Measurements from ENCODE around the gene LAMP2.

Gene LAMP2

DNA sequence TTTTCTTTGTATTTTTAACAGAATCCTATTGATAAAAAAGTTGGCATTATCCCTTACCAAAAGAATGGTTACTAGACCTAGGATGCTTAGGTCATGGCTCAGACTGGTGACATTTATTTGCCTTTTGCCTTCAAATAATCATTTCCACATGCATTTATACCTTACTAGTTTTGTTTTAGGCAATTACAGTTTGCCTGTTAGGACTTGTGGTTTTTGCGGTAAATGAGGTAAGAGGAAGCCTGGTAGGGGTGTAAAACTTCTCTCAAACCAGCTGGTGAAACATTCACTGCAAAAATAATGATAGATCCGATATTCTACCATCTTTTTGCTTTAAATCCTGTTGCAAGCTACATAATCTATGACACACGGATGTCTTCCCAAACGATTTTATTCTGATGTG is 12.1 kb downstream of the LAMP2 start:
- no peak overlapping the region for H3K27ac ChIP-seq (ENCODE audit: low read depth, low read length)

GRCh38 chrX:120453985-120454384 is 15.1 kb downstream of the LAMP2 start:
- Histone ChIP-seq H3K36me3 (ENCODE audit: insufficient read depth, low read length) (peaks cover 6% of the 10 kb centered on the region), H3K4me3 (ENCODE audit: low read depth in 1 of 2, low read length in 2 of 2) (no peak overlapping the region), H3K9ac (ENCODE audit: low read length) (no peak overlapping the region), H3K4me1 (ENCODE audit: insufficient read depth, low read length) (peaks cover 7% of the 10 kb centered on the region), H3K27me3 (ENCODE audit: control insufficient read depth in 1 of 2, insufficient read depth in 2 of 2, low read length in 2 of 2) (no peaks in the 10 kb centered on the region), H3K9me3 (ENCODE audit: low read length) (no peaks in the 10 kb centered on the region), H3K27ac (ENCODE audit: low read depth, low read length) (no peak overlapping the region)

More for the DNA sequence above, 12.1 kb downstream of the LAMP2 start:
- Histone ChIP-seq H3K4me1 (ENCODE audit: insufficient read depth, low read length) (peaks cover 7% of the 10 kb centered on the region), H3K36me3 (ENCODE audit: insufficient read depth, low read length) (peaks cover 6% of the 10 kb centered on the region), H3K4me3 (ENCODE audit: low read depth in 1 of 2, low read length in 2 of 2) (no peak overlapping the region), H3K9ac (ENCODE audit: low read length) (no peak overlapping the region), H3K27me3 (ENCODE audit: control insufficient read depth in 1 of 2, insufficient read depth in 2 of 2, low read length in 2 of 2) (no peaks in the 10 kb centered on the region), H3K9me3 (ENCODE audit: low read length) (no peaks in the 10 kb centered on the region)

- peaks cover 12% of the 10 kb centered on the region for H3K36me3 ChIP-seq (ENCODE audit: insufficient read depth, low read length)
- H3K4me3 ChIP-seq (ENCODE audit: low read depth in 1 of 2, low read length in 2 of 2) = no peak overlapping the region
- no peaks in the 10 kb centered on the region for H3K9me3 ChIP-seq (ENCODE audit: low read length)
- H3K27ac ChIP-seq (ENCODE audit: low read depth, low read length) = no peak overlapping the region
- no peak overlapping the region for H3K9ac ChIP-seq (ENCODE audit: low read length)
- H3K27me3 ChIP-seq (ENCODE audit: control insufficient read depth in 1 of 2, insufficient read depth in 2 of 2, low read length in 2 of 2) = no peaks in the 10 kb centered on the region
- H3K4me1 ChIP-seq (ENCODE audit: insufficient read depth, low read length) = no peaks in the 10 kb centered on the region
Observed at GRCh38 chrX:120452131-120452530, 17.0 kb downstream of the LAMP2 start.

DNA sequence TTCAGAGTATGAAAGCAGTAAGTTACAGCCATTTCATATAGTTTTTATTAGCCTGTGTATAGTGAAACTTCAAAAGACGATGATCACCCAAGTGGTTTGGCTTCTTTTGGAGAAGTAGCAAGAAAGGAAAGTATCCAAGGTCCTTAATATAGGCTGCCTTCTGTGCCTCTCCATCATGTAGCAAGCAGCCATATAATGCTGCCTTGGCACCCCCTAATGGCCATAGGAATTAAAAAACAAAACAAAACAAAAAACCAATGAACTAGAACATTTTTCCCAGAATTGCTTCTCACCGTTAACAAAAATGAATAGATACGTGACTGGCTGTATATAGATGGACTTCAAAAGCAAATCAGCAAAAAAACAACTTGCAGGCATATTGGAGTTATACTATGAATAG is 18.9 kb downstream of the LAMP2 start:
- Histone ChIP-seq H3K27ac (ENCODE audit: low read depth, low read length) (no peak overlapping the region), H3K4me1 (ENCODE audit: insufficient read depth, low read length) (peaks cover 5% of the 10 kb centered on the region), H3K27me3 (ENCODE audit: control insufficient read depth in 1 of 2, insufficient read depth in 2 of 2, low read length in 2 of 2) (no peaks in the 10 kb centered on the region), H3K9ac (ENCODE audit: low read length) (no peak overlapping the region), H3K9me3 (ENCODE audit: low read length) (no peaks in the 10 kb centered on the region), H3K36me3 (ENCODE audit: insufficient read depth, low read length) (peaks cover 8% of the 10 kb centered on the region), H3K4me3 (ENCODE audit: low read depth in 1 of 2, low read length in 2 of 2) (no peak overlapping the region)

- H3K4me3 ChIP-seq (ENCODE audit: low read depth in 1 of 2, low read length in 2 of 2) = no peak overlapping the region
- no peaks in the 10 kb centered on the region for H3K9me3 ChIP-seq (ENCODE audit: low read length)
- peaks cover 5% of the 10 kb centered on the region for H3K4me1 ChIP-seq (ENCODE audit: insufficient read depth, low read length)
- H3K9ac ChIP-seq (ENCODE audit: low read length) = no peak overlapping the region
- H3K36me3 ChIP-seq (ENCODE audit: insufficient read depth, low read length) = peaks cover 10% of the 10 kb centered on the region
- no peak overlapping the region for H3K27ac ChIP-seq (ENCODE audit: low read depth, low read length)
- H3K27me3 ChIP-seq (ENCODE audit: control insufficient read depth in 1 of 2, insufficient read depth in 2 of 2, low read length in 2 of 2) = no peaks in the 10 kb centered on the region
Observed at GRCh38 chrX:120446498-120446897, 22.6 kb downstream of the LAMP2 start.

- no peak overlapping the region for H3K9ac ChIP-seq (ENCODE audit: low read length)
- no peaks in the 10 kb centered on the region for H3K4me1 ChIP-seq (ENCODE audit: insufficient read depth, low read length)
- no peaks in the 10 kb centered on the region for H3K9me3 ChIP-seq (ENCODE audit: low read length)
- no peak overlapping the region for H3K27ac ChIP-seq (ENCODE audit: low read depth, low read length)
- no peaks in the 10 kb centered on the region for H3K27me3 ChIP-seq (ENCODE audit: control insufficient read depth in 1 of 2, insufficient read depth in 2 of 2, low read length in 2 of 2)
- H3K36me3 ChIP-seq (ENCODE audit: insufficient read depth, low read length) = peaks cover 4% of the 10 kb centered on the region
- no peak overlapping the region for H3K4me3 ChIP-seq (ENCODE audit: low read depth in 1 of 2, low read length in 2 of 2)
Observed at GRCh38 chrX:120439921-120440320, 29.2 kb downstream of the LAMP2 start.

DNA sequence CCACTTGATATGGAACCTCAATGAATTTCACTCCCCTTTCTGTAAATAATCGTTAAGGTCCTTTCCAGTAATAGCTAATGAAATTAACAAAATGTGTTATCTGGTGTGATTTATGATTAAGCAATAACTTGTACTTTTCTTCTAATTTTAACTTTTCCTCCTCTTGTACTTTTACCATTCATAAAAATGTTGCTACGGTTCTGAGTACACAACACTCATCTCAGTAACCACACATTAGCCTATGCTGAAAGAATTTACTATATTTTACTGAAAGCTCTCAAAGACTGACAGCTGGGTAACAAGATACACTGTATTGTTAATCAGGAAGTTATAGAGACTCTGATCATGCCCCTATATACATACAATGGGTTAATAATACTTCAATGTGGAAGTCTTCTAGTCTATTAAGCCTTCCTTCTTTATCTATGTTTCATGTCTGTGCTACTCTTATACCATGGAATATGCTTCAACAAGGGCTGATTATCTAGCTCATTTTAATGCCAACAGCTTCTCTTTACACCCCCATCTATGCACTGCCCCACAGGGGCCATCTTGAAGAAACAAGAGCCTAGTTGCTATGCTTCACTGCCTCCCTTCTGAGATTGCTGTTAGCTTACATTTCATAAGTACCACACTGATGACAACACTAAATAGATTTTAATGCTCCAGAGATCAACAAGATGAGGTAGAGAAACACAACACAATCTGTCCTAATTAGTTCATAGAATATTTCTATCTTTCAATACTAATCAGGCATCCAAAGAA is 39.1 kb downstream of the LAMP2 start:
- H3K9ac ChIP-seq (ENCODE audit: low read length) = no peak overlapping the region
- no peaks in the 10 kb centered on the region for H3K27me3 ChIP-seq (ENCODE audit: control insufficient read depth in 1 of 2, insufficient read depth in 2 of 2, low read length in 2 of 2)
- no peaks in the 10 kb centered on the region for H3K4me1 ChIP-seq (ENCODE audit: insufficient read depth, low read length)
- no peaks in the 10 kb centered on the region for H3K36me3 ChIP-seq (ENCODE audit: insufficient read depth, low read length)
- no peak overlapping the region for H3K27ac ChIP-seq (ENCODE audit: low read depth, low read length)
- no peak overlapping the region for H3K4me3 ChIP-seq (ENCODE audit: low read depth in 1 of 2, low read length in 2 of 2)
- H3K9me3 ChIP-seq (ENCODE audit: low read length) = no peaks in the 10 kb centered on the region

DNA sequence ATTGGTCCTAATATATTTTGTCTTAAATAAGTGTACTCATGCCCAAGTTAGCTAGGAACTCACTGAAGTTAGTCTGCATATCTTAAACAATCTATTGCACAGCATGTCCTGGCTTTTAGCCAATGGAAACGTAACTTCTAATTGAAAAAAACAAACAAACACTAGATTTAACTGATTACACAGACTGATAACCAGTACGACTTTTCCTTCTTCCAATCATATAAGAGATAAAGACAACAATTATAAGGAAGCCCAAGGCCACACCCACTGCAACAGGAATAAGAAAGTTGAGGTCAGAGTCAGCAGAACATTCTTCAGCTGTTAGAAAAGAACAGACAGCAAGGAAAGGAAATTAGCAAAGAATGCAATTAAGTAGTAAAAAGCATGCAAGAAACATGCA is 40.8 kb downstream of the LAMP2 start:
- no peaks in the 10 kb centered on the region for H3K9me3 ChIP-seq (ENCODE audit: low read length)

DNA sequence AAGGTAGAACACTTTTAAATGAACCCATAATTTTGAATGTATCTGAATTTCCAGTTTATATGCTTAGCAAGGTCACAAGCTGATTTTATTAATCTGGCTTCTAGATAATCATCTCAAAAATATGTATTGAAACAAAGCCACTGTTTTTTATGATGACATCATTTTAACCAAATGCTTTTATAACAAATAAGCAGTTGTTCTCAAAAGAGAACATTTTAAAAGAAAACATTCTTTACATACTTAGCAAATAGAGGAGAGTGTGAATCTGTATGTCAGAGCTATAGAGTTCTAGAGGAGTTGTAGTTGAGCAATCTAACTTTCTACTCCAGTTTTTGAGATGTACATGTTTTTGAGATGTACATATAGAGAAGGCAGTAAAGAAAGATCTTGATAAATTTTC is 42.5 kb downstream of the LAMP2 start:
- Histone ChIP-seq H3K9ac (ENCODE audit: low read length) (no peak overlapping the region), H3K4me1 (ENCODE audit: insufficient read depth, low read length) (no peaks in the 10 kb centered on the region), H3K36me3 (ENCODE audit: insufficient read depth, low read length) (no peaks in the 10 kb centered on the region), H3K4me3 (ENCODE audit: low read depth in 1 of 2, low read length in 2 of 2) (no peak overlapping the region), H3K27ac (ENCODE audit: low read depth, low read length) (no peak overlapping the region), H3K27me3 (ENCODE audit: control insufficient read depth in 1 of 2, insufficient read depth in 2 of 2, low read length in 2 of 2) (no peaks in the 10 kb centered on the region), H3K9me3 (ENCODE audit: low read length) (no peaks in the 10 kb centered on the region)

More for the DNA sequence above, 40.8 kb downstream of the LAMP2 start:
- no peaks in the 10 kb centered on the region for H3K36me3 ChIP-seq (ENCODE audit: insufficient read depth, low read length)
- H3K9ac ChIP-seq (ENCODE audit: low read length) = no peak overlapping the region
- no peaks in the 10 kb centered on the region for H3K4me1 ChIP-seq (ENCODE audit: insufficient read depth, low read length)
- H3K4me3 ChIP-seq (ENCODE audit: low read depth in 1 of 2, low read length in 2 of 2) = no peak overlapping the region
- no peaks in the 10 kb centered on the region for H3K27me3 ChIP-seq (ENCODE audit: control insufficient read depth in 1 of 2, insufficient read depth in 2 of 2, low read length in 2 of 2)
- no peak overlapping the region for H3K27ac ChIP-seq (ENCODE audit: low read depth, low read length)

- Histone ChIP-seq H3K9me3 (ENCODE audit: low read length) (no peaks in the 10 kb centered on the region), H3K9ac (ENCODE audit: low read length) (no peak overlapping the region), H3K36me3 (ENCODE audit: insufficient read depth, low read length) (no peaks in the 10 kb centered on the region), H3K4me3 (ENCODE audit: low read depth in 1 of 2, low read length in 2 of 2) (no peak overlapping the region), H3K27me3 (ENCODE audit: control insufficient read depth in 1 of 2, insufficient read depth in 2 of 2, low read length in 2 of 2) (no peaks in the 10 kb centered on the region), H3K4me1 (ENCODE audit: insufficient read depth, low read length) (no peaks in the 10 kb centered on the region), H3K27ac (ENCODE audit: low read depth, low read length) (no peak overlapping the region)
Observed at GRCh38 chrX:120419463-120419862, 49.6 kb downstream of the LAMP2 start.

- H3K4me1 ChIP-seq (ENCODE audit: insufficient read depth, low read length) = no peaks in the 10 kb centered on the region
- H3K27ac ChIP-seq (ENCODE audit: low read depth, low read length) = no peak overlapping the region
- no peak overlapping the region for H3K4me3 ChIP-seq (ENCODE audit: low read depth in 1 of 2, low read length in 2 of 2)
Observed at GRCh38 chrX:120408168-120408567, 60.9 kb downstream of the LAMP2 start.

GRCh38 chrX:120406638-120407037 is 62.5 kb downstream of the LAMP2 start:
- Histone ChIP-seq H3K36me3 (ENCODE audit: insufficient read depth, low read length) (no peaks in the 10 kb centered on the region), H3K27me3 (ENCODE audit: control insufficient read depth in 1 of 2, insufficient read depth in 2 of 2, low read length in 2 of 2) (no peaks in the 10 kb centered on the region)

More at GRCh38 chrX:120408168-120408567, 60.9 kb downstream of the LAMP2 start:
- Histone ChIP-seq H3K27me3 (ENCODE audit: control insufficient read depth in 1 of 2, insufficient read depth in 2 of 2, low read length in 2 of 2) (no peaks in the 10 kb centered on the region), H3K36me3 (ENCODE audit: insufficient read depth, low read length) (no peaks in the 10 kb centered on the region), H3K9ac (ENCODE audit: low read length) (no peak overlapping the region), H3K9me3 (ENCODE audit: low read length) (no peaks in the 10 kb centered on the region)

More at GRCh38 chrX:120406638-120407037, 62.5 kb downstream of the LAMP2 start:
- Histone ChIP-seq H3K27ac (ENCODE audit: low read depth, low read length) (no peak overlapping the region), H3K4me3 (ENCODE audit: low read depth in 1 of 2, low read length in 2 of 2) (no peak overlapping the region), H3K9me3 (ENCODE audit: low read length) (no peaks in the 10 kb centered on the region), H3K9ac (ENCODE audit: low read length) (no peak overlapping the region), H3K4me1 (ENCODE audit: insufficient read depth, low read length) (no peaks in the 10 kb centered on the region)
